ENCODE data around the gene ST3GAL3.

DNA sequence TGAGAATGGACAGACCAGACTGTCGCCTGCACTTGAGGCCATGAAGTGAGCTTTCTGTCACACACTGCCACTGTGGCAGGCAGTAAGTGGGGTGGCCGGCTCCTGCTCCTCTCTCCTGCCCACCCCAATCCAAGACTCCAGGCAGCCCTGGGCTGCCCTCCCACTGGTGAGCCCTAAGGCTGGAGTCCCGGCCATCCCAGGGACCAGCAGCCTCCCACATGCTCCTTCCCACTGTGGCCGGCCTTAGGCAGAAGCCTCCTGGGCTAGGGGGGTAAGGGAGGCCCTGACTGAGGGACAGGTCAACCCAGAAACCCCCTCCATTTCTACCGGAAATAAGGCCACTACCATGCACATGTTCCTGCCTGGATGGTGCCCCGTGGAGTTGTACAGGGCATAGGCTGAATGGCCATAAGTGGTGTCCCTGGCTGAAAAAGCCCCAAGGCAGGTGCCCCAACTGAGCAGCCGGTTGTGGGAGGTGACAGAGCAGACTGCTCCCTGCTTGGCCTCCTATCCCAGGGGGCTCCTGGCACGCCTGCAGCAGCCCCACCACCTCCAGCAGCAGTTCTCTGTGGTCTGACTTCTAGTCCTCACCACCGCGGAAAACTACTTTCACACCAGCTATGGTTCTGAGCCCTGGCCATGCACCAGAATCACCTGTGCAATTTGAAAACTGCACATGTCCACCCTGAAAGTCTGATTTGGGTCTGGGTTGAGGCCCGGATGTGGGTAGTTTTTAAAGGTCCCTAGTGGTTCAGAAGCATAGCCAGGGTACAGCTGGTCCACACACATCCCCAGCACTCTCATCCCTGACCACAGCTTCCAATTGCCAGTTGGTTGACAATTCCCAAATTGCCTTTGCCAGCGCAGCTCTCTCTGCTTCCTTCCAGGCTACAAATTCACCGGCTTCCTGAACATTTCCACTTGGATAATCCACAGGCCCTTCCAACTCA is 224.7 kb downstream of the ST3GAL3 start:
- TF ChIP-seq POLR2AphosphoS5 (IDR thresholded peaks at IDR 0.05; ENCODE audit: borderline replicate concordance, low read depth, low read length) (no peak), EZH2 (IDR thresholded peaks at IDR 0.05) (no peak)
